A549 (cell line): ENCODE data around the gene APC2.

Source experiments
- CBX2 ChIP-seq: fragments of 200-600 bp; sonication (generic); IDR thresholded peaks from 2 replicates; pipeline ENCODE4 v1.6.1; 2016; ENCODE audit warnings: low read depth, mild to moderate bottlenecking, borderline replicate concordance
- CHD2 ChIP-seq: fragments of 150-350 bp; IDR thresholded peaks from 2 replicates; pipeline ENCODE4 v1.6.1; 2014; ENCODE audit warnings: low read length; ENCODE audit not compliant: partially characterized antibody
- EP300 ChIP-seq, 2 experiments: fragments of >200 bp; sonication (Bioruptor Twin); formaldehyde crosslinking; IDR thresholded peaks; 2 replicates in 1 of 2; 3 replicates in 1 of 2; pipeline ENCODE4 v1.6.1; 2016 to 2017
- FOXS1 ChIP-seq: fragments of 250-450 bp; sonication (Bioruptor Pico); IDR thresholded peaks from 2 replicates; pipeline ENCODE4 v1.5.0; 2020; ENCODE audit warnings: mild to moderate bottlenecking, moderate library complexity
- MAZ ChIP-seq: fragments of 150-350 bp; IDR thresholded peaks from 2 replicates; pipeline ENCODE4 v1.6.1; 2014; ENCODE audit warnings: antibody characterized with exemption, low read depth, low read length, borderline replicate concordance
- MYC ChIP-seq: IDR thresholded peaks from 2 replicates; pipeline ENCODE4 v1.6.1; 2012; ENCODE audit warnings: mild to moderate bottlenecking, inconsistent platforms, low read length, improper control_type of control experiment, borderline replicate concordance
- RAD21 ChIP-seq, 2 experiments: fragments of >200 bp in 1 of 2; sonication (Bioruptor Twin) in 1 of 2; formaldehyde crosslinking in 1 of 2; IDR thresholded peaks in 1 of 2; conservative IDR thresholded peaks in 1 of 2; 2 replicates in 1 of 2; 3 replicates in 1 of 2; pipeline ENCODE4 v1.6.1; 2012 to 2018; ENCODE audit warnings: inconsistent platforms in 1 of 2
- RARB ChIP-seq: fragments of 250-450 bp; sonication (Bioruptor Pico); IDR thresholded peaks from 2 replicates; pipeline ENCODE4 v1.8.0; 2021; ENCODE audit warnings: mild to moderate bottlenecking, moderate library complexity
- SREBF2 ChIP-seq: fragments of 450-650 bp; IDR thresholded peaks from 2 replicates; pipeline ENCODE4 v1.6.1; 2014; ENCODE audit warnings: mild to moderate bottlenecking, moderate library complexity
- ZSCAN20 ChIP-seq: fragments of 250-450 bp; sonication (Bioruptor Pico); IDR thresholded peaks from 2 replicates; pipeline ENCODE4 v1.8.0; 2022; ENCODE audit warnings: mild to moderate bottlenecking, moderate library complexity
- TF ChIP-seq, protein P1 (sequence below): fragments of >200 bp; sonication (Bioruptor Twin); formaldehyde crosslinking; IDR thresholded peaks from 3 replicates; pipeline ENCODE4 v1.5.1; 2016
- TF ChIP-seq, protein P2 (sequence below): IDR thresholded peaks from 2 replicates; pipeline ENCODE4 v1.6.1; 2012

DNA sequence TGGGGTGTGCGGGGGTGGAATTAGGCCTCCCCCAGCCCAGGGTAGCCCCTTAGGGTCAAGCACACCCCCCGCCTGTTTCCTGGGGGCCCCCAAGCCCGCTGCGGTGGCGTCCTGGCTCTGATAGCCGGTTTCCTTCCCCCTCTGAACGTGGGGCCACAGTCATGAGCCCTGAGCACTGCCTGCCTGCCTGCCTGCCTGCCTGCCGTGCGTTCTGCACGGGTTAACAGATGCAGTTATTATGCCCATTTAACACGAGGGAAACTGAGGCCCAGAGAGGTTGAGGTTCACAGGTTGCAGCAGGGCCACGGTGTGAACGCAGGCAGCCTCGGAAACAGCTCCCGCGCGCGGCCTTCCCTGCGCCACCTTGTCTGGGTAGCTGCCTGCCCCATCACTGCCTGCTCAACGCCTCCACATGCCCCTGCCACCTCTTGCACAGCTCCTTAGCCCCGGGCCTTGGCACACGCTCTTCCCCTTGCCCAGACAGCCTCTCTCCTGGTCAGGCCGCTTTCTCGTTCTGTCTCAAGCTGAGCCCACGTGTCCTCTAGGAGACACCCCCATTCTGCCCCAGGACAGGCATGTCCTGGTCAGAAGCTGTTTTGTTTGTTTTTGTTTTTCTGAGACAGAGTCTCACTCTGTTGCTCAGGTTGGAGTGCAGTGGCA is 47.4 kb upstream of the APC2 start:
- TF ChIP-seq, protein P1, sequence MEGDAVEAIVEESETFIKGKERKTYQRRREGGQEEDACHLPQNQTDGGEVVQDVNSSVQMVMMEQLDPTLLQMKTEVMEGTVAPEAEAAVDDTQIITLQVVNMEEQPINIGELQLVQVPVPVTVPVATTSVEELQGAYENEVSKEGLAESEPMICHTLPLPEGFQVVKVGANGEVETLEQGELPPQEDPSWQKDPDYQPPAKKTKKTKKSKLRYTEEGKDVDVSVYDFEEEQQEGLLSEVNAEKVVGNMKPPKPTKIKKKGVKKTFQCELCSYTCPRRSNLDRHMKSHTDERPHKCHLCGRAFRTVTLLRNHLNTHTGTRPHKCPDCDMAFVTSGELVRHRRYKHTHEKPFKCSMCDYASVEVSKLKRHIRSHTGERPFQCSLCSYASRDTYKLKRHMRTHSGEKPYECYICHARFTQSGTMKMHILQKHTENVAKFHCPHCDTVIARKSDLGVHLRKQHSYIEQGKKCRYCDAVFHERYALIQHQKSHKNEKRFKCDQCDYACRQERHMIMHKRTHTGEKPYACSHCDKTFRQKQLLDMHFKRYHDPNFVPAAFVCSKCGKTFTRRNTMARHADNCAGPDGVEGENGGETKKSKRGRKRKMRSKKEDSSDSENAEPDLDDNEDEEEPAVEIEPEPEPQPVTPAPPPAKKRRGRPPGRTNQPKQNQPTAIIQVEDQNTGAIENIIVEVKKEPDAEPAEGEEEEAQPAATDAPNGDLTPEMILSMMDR, result no peak
- no peak for TF ChIP-seq RARB (CRISPR knock-in tag)
- TF ChIP-seq EP300 (IDR thresholded peaks at IDR 0.05), result no peak
- no peak for TF ChIP-seq FOXS1 (CRISPR knock-in tag)
- TF ChIP-seq CHD2, result no peak
- no peak for TF ChIP-seq SREBF2
- no peak for TF ChIP-seq RAD21 (conservative IDR thresholded peaks at IDR 0.05 in 1 of 2, IDR thresholded peaks at IDR 0.05 in 1 of 2)
- TF ChIP-seq MAZ, result no peak
- TF ChIP-seq ZSCAN20 (CRISPR knock-in tag), result no peak
- TF ChIP-seq, protein P2, sequence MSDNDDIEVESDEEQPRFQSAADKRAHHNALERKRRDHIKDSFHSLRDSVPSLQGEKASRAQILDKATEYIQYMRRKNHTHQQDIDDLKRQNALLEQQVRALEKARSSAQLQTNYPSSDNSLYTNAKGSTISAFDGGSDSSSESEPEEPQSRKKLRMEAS, result no peak
- TF ChIP-seq MYC, result no peak
- no peak for TF ChIP-seq CBX2
